ENCODE measurements around the gene HECTD3.
"Not testable (repeated sequence)": the region's sequence is repeated elsewhere in the genome, so short reads cannot be mapped to it uniquely, and the experiment has no call there.

HECTD3 gene

DNA sequence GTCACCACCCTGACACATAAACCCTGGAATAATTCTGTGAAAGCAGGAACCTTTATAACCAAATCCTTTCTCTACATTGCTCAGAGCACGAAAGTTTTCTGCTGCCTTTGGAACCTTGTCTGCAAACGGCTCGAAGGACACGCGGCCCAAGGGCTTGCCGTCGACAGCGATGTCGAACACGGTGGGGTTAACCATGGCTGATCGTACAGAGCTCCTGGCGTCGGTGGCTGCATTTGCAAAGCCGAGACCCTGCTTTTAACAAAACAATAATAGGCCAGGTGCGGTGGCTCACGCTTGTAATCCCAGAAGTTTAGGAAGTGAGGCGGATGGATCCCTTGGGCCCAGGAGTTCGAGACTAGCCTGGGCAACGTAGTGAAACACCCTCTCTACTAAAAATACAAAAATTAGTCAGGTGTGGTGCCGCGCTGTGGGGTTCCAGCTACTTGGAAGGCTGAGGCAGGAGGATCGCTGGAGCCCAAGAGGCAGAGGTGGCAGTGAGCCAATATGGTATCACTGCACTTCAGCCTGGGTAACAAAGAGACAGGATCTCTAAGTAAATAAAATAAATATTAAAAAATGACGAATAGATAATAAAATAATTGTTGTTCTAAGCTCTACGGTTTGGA lies 22.5 kb downstream of the HECTD3 start:
- no peak for DNase-seq (ENCODE audit: low spot score)

DNA sequence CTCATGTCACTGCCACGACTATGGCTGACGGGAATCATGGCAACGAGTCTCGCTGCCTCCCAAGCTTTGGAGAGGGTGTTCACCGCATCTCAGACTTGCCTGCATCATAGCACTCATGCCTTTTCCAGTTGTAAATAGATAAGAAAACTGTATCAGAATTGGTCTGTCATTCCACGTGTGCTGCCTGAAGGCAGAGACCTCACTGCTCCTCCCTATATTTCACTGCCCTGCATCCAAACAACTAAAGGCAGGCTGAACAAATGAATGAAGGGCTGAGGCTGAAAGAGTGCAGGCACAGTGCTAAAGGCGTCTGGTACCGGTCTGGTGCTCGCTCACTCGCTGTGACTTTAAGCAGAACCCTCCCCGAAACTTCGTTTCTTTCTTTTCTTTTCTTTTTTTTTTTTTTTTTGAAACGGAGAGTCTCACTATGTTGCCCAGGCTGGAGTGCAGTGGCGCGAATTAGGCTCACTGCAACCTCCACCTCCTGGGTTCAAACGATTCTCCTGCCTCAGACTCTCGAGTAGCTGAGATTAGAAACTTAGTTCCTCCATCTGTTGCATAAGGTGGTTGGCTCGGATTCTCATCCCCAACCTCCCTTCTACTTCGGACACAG lies 25.3 kb downstream of the HECTD3 start:
- DNase-seq (ENCODE audit: low spot score), result no peak

- DNase-seq (ENCODE audit: low spot score), result not testable (repeated sequence)
Measured at GRCh38 chr1:44977372-44977771, 33.8 kb downstream of the HECTD3 start.

- DNase-seq (ENCODE audit: low spot score), result no peak
Measured at GRCh38 chr1:44976252-44976651, 34.9 kb downstream of the HECTD3 start.

DNA sequence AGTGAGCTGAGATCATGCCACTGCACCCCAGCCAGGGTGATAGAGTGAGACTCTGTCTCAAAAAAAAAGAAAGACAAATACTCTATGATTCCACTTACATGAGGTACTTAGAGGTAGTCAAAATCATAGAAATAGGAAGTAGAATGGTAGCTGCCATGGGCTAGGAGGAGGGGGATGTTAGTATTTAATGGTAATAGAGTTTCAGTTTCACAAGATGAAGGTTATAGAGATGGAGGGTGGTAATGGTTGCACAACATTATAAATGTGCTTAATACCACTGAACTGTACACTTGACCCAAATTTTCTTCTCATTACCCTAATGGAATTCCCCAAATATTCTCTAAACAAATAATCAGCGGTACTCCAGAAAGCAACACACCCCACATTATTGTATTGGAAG lies 37.5 kb downstream of the HECTD3 start:
- DNase-seq (ENCODE audit: low spot score), result no peak

DNA sequence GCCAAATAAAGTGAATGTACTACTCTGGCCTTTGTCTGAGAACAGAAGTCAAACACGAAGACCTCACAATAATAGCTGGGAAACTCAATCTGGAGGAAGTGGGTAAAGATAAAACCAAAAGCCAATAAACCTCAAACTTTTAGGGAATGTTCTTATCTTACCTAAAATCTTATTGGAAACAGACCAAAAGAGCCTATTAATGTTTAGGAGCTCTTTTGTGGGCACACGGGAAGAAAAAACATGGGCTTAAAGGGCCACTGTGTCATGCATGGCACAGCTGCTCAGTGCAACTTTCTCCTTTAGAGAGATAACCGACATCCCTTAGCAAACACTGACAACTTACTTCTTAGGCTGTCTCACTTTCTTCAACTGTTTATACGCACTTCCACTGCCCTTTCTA lies 40.8 kb downstream of the HECTD3 start:
- DNase-seq (ENCODE audit: low spot score), result no peak

DNA sequence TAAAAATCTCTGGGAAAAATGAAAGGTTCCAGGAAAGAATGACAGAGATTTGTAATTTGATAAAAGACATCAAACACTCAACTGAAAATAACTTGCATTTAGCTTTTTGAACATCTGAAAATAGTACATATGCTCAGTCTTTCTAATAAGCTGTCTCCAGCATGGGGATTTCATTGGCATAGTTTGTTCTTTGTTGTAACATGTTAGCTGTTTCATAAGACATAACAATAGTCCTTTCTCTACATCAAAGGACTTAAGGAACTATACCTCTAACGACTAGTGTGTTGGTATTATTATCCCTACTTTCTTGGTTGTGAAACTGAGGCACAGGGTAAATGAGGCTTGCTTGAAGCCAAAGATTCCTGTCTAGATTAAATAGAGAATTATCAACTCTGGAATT lies 46.7 kb downstream of the HECTD3 start:
- no peak for DNase-seq (ENCODE audit: low spot score)

DNA sequence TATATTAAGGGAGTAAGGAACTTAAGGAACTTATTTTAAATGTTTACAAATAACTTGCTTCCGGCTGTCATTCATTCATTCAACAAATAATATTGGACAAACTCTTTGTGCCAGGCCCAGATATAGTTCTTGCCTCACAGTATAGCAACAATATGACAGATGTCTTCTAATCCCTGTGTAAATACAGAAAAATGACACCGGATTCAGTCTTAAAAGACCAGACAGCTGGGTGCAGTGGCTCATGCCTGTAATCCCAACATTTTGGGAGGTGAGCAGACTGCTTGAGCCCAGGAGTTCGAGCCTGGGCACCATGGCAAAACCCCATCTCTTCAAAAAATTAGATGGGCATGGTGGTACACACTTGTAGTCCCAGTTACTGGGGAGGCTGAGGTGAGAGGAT lies 48.4 kb downstream of the HECTD3 start:
- DNase-seq (ENCODE audit: low spot score), result no peak

DNA sequence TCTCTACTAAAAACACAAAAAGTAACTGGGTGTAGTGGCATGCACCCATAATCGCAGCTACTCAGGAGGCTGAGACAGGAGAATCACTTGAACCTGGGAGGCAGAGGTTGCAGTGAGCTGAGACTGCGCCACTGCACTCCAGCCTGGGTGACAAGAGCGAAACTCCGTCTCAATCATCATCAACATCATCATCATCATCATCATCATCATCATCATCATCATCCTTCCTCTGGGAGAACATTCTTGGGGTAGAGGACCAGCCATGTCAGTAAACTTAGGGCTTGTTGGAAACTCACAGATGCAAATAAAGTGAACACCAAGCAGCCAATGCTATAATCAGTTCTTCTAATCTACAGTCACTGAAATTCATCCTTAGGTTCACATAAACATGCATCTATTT lies 49.1 kb downstream of the HECTD3 start:
- not testable (repeated sequence) for DNase-seq (ENCODE audit: low spot score)

GRCh38 chr1:44957566-44957965 lies 53.6 kb downstream of the HECTD3 start:
- DNase-seq (ENCODE audit: low spot score), result not testable (repeated sequence)

GRCh38 chr1:44956077-44956476 lies 55.0 kb downstream of the HECTD3 start:
- DNase-seq (ENCODE audit: low spot score), result not testable (repeated sequence)
